HG02885 (cell line): ENCODE measurements around the gene POGK.

Experiments
- ATAC-seq: cut with Tn5 transposase; IDR thresholded peaks from one replicate; pipeline ENCODE4 v1.9.1; 2021; ENCODE audit warnings: mild to moderate bottlenecking; ENCODE audit not compliant: unreplicated experiment, poor library complexity

POGK gene

DNA sequence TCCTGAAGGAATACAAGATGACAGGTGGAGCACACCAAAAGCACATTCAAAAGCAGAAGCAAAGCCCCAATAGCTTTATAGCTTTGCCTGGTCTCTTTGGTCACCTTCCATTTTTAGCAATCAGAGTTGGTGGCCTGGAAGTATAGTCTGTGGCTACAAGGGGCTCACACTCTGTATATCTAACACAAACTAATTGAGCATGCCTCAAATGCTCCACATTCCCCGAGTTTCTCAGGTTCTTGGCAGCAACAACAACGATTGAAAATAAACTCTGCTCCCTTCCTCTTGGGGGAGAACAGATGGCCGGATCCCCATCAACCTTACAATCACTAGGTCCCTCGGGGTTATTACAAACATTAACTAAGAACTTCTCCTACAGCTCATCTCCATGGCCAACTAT is 61.7 kb downstream of the POGK start:
- ATAC-seq = no peak

DNA sequence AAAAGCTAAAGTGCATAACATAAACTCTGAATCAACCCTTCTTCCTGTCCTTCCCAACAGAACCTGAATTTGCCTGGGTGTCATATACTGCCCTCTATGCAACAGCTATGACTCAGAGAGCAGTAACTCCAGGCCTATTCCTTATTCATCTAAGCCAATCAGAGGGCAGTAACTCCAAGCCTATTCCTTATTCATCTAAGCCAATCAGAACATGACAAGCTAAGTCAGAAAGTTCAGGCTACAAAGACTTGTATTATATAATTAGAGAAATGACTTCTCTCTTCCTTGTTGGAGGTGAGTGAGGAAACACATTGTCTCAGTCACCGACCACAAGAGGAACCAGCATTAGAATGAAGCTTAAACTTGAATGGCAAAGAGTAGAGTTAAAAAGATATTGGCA is 63.0 kb downstream of the POGK start:
- no peak for ATAC-seq

DNA sequence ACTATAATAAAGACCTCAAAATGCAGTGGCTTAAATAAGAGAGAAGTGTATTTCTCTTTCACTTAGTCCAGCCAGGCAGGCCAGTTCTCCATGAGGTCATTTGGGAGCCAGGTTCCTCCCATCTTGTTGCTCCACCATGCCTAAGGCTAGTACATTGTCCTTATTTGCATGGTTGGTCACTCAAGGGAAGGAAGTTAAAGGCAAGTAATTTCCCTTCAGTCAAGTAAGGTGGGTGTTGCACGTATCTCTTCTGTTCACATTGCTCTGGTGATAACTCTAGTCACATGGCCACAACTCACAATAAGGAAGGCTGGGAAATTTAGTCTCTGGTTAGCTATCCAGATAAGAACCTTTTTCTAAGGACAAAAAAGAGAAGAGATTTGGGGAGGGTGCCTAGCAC is 64.0 kb downstream of the POGK start:
- peak; percentile 57 for ATAC-seq

DNA sequence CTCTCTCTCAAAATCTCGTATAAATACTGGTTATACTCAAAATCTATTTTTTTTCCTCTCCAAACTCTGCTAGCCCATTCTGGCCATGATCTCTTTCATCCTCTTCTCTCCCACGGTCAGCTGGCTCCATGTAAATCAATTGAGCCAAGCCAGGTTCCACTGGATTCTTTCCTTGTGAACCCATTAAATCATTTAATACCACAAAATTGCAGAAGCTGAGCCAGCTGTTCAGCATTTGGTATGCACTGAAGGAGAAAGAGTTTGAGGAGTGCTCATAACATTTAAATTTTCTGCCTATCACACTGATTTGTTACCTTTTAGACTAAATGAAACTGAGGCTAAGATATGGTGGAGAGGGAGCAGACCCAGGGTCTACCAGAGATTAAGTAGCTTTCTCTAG is 65.9 kb downstream of the POGK start:
- ATAC-seq = no peak

DNA sequence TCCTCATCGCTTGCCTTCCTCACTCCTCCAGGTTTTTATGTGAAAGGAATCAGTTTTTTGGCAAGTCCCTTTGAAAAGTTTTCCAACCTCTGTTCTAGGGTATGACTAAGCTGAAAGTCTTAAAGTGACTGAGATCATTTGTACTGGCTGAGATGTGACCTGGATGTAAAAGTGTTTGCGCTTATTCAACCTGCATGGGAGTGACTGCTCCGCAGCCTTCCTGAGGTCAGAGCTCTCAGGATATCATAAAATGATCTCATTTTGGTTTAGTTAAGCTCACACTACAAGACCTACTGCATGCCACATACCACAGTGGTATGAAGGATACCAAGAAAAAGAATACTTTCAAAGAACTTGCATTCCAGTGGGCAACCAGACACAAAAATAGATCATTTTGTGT is 66.6 kb downstream of the POGK start:
- no peak for ATAC-seq
